Heart left ventricle (tissue), 16 donors: ENCODE data around the gene MAT1A. TPM values are rescaled to one million over a fixed set of nuclear protein-coding genes. Genes with fewer than 3 reads are reported as not detected.

Source experiments
- ATAC-seq, 4 donors: fragments of 200-7000 bp; cut with Tn5 transposase; one replicate each; pipeline ENCODE4 v1.9.1; 2020 to 2022; ENCODE audit warnings: moderate library complexity in 4 of 4, mild to moderate bottlenecking in 3 of 4, moderate number of reproducible peaks in 1 of 4
- DNase-seq, 5 donors: peaks; one replicate each; pipeline ENCODE4 v3.0.0-alpha.2; 2020
- H3K27ac ChIP-seq, 12 donors: fragments of 200-600 bp; sonication (generic) in 4 of 12; one replicate each; pipeline versions ENCODE4 v1.5.0 to v1.8.0; 2016 to 2022; ENCODE audit warnings: mild to moderate bottlenecking in 2 of 12
- H3K27me3 ChIP-seq, 9 donors: fragments of 200-600 bp; sonication (generic) in 2 of 9; one replicate each; pipeline versions ENCODE4 v1.5.1 to v1.8.0; 2016 to 2022; ENCODE audit warnings: mild to moderate bottlenecking in 3 of 9
- H3K36me3 ChIP-seq, 9 donors: fragments of 200-600 bp; sonication (generic) in 2 of 9; one replicate each; pipeline versions ENCODE4 v1.5.0 to v1.8.0; 2018 to 2022; ENCODE audit warnings: mild to moderate bottlenecking in 2 of 9
- H3K4me1 ChIP-seq, 12 donors: fragments of 200-600 bp; sonication (generic) in 4 of 12; one replicate each; pipeline versions ENCODE4 v1.5.0 to v1.8.0; 2016 to 2022; ENCODE audit warnings: mild to moderate bottlenecking in 3 of 12
- H3K4me3 ChIP-seq, 12 donors: fragments of 200-600 bp; sonication (generic) in 4 of 12; one replicate each; pipeline versions ENCODE4 v1.5.0 to v1.8.0; 2017 to 2022; ENCODE audit warnings: mild to moderate bottlenecking in 9 of 12, moderate library complexity in 4 of 12
- H3K9me3 ChIP-seq, 12 donors: fragments of 200-600 bp; sonication (generic) in 4 of 12; one replicate each; pipeline versions ENCODE4 v1.5.0 to v1.8.0; 2016 to 2022; ENCODE audit warnings: mild to moderate bottlenecking in 1 of 12
- POLR2A ChIP-seq, 2 donors: fragments of 450-650 bp; IDR thresholded peaks; one replicate each; pipeline ENCODE4 v1.6.1; 2017; ENCODE audit warnings: antibody characterized with exemption in 2 of 2, mild to moderate bottlenecking in 2 of 2, moderate library complexity in 2 of 2
- WGBS, 4 donors: extraction: QIAGEN DNeasy Blood & Tissue Kit in 2 of 4; methylation state at CpG; one replicate each; pipeline versions ENCODE4 v1.1.5 to v1.1.7; 2013 to 2018; 5-methylcytosine and 5-hydroxymethylcytosine counted together
- intact Hi-C, 10 donors: fragments of 100-400 bp; cut with DNase I; formaldehyde crosslinking; loops; one replicate each; pipeline versions ENCODE4 v1.11.1 to v1.14.2; 2022
- polyA plus RNA-seq, 2 donors: library from polyadenylated mRNA; stranded (reverse); fragments of 200-250 nt; gene quantifications; one replicate each; pipeline ENCODE4 v1.2.3, GENCODE V29; 2013
- total RNA-seq, 9 donors: library from RNA; depleted of rRNA in 2 of 9; stranded (reverse); fragments of >200 nt in 2 of 9; fragmentation: NEBNext Ultra II Directional in 3 of 9; extraction: Animal tissue kit (Norgen Biotek cat#: 25700) in 3 of 9; gene quantifications; one replicate each; pipeline versions ENCODE4 v1.1.0 to v1.2.4, GENCODE V29; 2016 to 2023
- TF ChIP-seq, protein P1 (sequence below), 12 donors: fragments of 200-600 bp; sonication (generic) in 4 of 12; IDR thresholded peaks; one replicate each; pipeline versions ENCODE4 v1.5.0 to v1.8.0; 2018 to 2022; ENCODE audit warnings: antibody characterized with exemption in 12 of 12, mild to moderate bottlenecking in 5 of 12
- donor health status: ischemic (EF 13 %, LVEDD 7.1; RV severe dilation, severe dysfunction).
- donor health status: healthy with polysubstance abuse.
- donor health status: DM: no; HTN: yes; CAD: no.
- donor health status: DM: no; HTN: no; CAD: no.
- donor health status: ischemic (EF 25% LVEDD 6.9; RV normal size, moderate dysfunction).
- donor health status: ischemic (EF 25% LVEDD 5.7; RV mildly dilated, moderate dysfunction).
- donor health status: healthy.
- donor health status: DM: yes; HTN: yes; CAD: no.
- donor health status: ischemic (EF 35%, LVEDD 5.7; RV mildly dilated, moderate dysfunction).
- donor health status: nonischemic (EF 11% LVEDD 7.7; RV severe dilation, severe dysfunction).
- donor health status: DM: yes; HTN: yes; CAD: no.
- donor health status: PGD.
- donor health status: ischemic (EF 29% LVEDD 5.4; RV normal size, mild dysfunction).
- donor health status: nonischemic (EF 23%, LVEDD 6.1; RV moderate dilation, normal function).

The MAT1A gene
- total and polyA plus RNA-seq, 11 donors: 0.07 to 1.1 (median 0.46) TPM; not detected in 7

DNA sequence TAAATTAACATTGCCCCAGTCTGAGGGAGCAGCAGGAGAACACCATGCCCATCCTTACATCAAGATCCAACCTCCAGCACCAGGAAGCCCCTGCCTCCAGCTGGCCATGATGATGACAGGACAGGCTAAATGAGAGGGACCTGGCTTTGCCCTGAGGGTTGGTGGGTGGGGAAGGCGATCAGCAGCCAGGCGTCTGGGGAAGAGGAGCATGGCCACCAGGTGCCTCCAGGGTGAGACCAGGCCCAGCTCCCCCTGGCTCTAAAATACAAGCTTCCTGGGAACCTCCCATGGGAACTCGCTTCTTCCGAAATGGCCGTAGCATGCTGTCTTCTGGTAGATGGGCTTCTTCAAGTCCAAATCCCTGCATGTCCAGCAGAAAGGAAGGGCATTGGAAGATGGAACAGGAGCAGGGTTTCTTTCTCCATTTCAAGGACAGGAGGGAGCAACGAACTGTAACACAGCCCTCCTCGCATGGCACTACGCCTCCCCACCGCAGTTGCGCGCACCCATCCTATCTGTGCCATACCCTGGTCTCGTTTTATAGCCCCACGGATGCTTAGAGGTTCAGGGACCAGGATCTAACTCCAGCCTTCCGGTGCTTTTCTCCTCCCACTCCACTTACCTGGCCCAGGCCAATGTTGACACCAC is 15.8 kb downstream of the MAT1A start:
- WGBS, 4 donors: 82 to 93% (median 89%) methylated on average over 14 of the region's 14 CpGs
- Histone ChIP-seq H3K27me3 (no peaks in the 10 kb centered on the region), H3K27ac (no peak overlapping the region), H3K36me3 (no peaks in the 10 kb centered on the region), H3K4me3 (no peak overlapping the region), H3K4me1 (peaks cover 0 to 13% (median 0%) of the 10 kb centered on the region in 12 donors), H3K9me3 (no peaks in the 10 kb centered on the region)
- TF ChIP-seq, protein P1, sequence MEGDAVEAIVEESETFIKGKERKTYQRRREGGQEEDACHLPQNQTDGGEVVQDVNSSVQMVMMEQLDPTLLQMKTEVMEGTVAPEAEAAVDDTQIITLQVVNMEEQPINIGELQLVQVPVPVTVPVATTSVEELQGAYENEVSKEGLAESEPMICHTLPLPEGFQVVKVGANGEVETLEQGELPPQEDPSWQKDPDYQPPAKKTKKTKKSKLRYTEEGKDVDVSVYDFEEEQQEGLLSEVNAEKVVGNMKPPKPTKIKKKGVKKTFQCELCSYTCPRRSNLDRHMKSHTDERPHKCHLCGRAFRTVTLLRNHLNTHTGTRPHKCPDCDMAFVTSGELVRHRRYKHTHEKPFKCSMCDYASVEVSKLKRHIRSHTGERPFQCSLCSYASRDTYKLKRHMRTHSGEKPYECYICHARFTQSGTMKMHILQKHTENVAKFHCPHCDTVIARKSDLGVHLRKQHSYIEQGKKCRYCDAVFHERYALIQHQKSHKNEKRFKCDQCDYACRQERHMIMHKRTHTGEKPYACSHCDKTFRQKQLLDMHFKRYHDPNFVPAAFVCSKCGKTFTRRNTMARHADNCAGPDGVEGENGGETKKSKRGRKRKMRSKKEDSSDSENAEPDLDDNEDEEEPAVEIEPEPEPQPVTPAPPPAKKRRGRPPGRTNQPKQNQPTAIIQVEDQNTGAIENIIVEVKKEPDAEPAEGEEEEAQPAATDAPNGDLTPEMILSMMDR (IDR thresholded peaks at IDR 0.05): no peak
- no peak for TF ChIP-seq POLR2A (IDR thresholded peaks at IDR 0.05)
- no peak for ATAC-seq
- intact Hi-C loops: no loop called here
- DNase-seq: no peak

DNA sequence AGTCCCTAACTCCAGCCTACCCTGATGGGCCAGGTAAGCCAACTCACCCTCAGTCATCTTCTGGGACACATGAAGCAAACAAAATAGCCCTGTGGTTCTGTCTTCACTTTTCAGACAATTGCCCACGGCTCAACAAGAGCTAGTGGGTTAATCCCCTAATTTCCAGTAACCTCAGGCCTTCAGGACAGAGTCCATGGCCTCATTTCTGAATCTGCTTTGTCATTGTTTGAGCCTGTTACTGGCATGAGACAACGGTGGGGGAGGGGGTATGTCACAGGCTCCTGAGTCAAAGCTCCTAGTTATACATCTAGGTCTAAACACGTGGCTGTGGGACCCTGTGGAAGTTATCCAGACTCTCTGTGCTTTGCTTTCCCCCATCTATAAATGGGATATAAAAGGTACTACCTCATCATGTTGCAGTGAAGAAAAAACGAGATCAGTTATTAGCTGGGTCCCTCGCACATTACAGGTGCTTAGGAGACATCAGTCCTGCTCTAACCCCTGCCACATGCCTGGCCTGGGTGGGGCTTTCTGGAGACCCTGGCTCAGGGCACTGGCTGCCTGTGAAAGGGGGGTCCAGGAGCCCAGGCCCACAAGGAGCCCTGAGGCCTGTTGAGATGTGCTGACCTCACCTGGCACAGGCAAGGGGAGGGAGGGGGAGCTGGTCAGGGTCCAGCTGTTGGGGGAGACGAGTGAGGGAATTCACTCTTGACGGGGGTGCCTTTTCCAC is 16.5 kb downstream of the MAT1A start:
- intact Hi-C loops: no loop called here
- TF ChIP-seq, protein P1 (IDR thresholded peaks at IDR 0.05): no peak
- no peak for TF ChIP-seq POLR2A (IDR thresholded peaks at IDR 0.05)
- H3K4me1 ChIP-seq: peaks cover 0 to 9% (median 0%) of the 10 kb centered on the region in 12 donors
- WGBS, 4 donors: 67 to 78% (median 77%) methylated on average over 7 of the region's 7 CpGs
- no peak overlapping the region for H3K27ac ChIP-seq
- H3K36me3 ChIP-seq: no peaks in the 10 kb centered on the region
- no peaks in the 10 kb centered on the region for H3K27me3 ChIP-seq
- H3K9me3 ChIP-seq: no peaks in the 10 kb centered on the region
- H3K4me3 ChIP-seq: no peak overlapping the region
- no peak for DNase-seq
- ATAC-seq: no peak

DNA sequence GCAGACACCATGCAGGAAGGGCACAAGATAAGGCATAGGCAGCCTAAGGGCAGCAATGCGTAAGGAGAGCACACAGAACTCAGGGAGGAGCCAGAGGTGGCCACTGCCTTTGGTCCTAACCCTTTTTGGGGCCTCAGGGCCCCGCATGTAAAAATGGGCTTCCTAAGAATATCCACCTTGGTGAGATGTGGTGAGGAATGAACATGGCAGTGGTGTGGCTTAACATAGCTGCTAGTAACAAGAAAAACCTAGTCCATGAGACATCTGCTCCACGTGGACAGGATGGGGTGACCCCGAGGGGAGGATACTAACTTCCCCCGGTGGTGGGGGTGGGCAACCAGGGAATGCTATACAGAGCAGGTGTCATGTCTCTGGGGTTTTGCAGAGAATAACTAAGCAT is 18.0 kb downstream of the MAT1A start:
- Histone ChIP-seq H3K4me3 (no peak overlapping the region), H3K27ac (no peak overlapping the region), H3K36me3 (no peaks in the 10 kb centered on the region), H3K4me1 (peaks cover 0 to under 1% (median 0%) of the 10 kb centered on the region in 12 donors), H3K27me3 (no peaks in the 10 kb centered on the region), H3K9me3 (no peaks in the 10 kb centered on the region)
- intact Hi-C loops: no loop called here
- WGBS, 4 donors: 54 to 76% (median 73%) methylated on average over 5 of the region's 5 CpGs
- ATAC-seq: no peak
- TF ChIP-seq, protein P1 (IDR thresholded peaks at IDR 0.05): no peak
- TF ChIP-seq POLR2A (IDR thresholded peaks at IDR 0.05): no peak
- DNase-seq: no peak

DNA sequence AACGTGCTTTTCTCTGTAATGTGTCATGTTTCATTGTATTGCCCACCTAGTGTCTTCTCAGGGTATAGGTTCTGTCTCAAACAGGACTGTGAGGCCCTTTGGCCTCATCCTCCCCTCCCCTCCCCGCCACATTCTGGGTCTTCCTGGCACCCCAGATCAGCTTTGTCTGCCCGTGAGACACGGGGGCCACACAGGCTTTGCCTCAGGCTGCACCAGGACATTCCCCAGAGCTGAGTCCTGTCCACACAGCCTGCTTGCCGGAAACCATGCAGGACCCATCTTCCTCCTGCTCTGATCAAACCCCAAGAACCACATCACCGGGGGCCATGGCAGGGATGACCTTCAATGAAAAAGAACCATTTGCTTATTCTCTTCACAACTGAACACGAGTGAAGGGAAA is 18.6 kb downstream of the MAT1A start:
- H3K27ac ChIP-seq: no peak overlapping the region
- H3K4me1 ChIP-seq: peaks cover 0 to 6% (median 0%) of the 10 kb centered on the region in 12 donors
- DNase-seq (no peak), ATAC-seq (no peak)
- 89 to 98% (median 94%) methylated on average over 7 of the region's 7 CpGs for WGBS, 4 donors
- no peak overlapping the region for H3K4me3 ChIP-seq
- TF ChIP-seq POLR2A (IDR thresholded peaks at IDR 0.05): no peak
- TF ChIP-seq, protein P1 (IDR thresholded peaks at IDR 0.05): no peak
- H3K27me3 ChIP-seq: no peaks in the 10 kb centered on the region
- H3K9me3 ChIP-seq: no peaks in the 10 kb centered on the region
- no peaks in the 10 kb centered on the region for H3K36me3 ChIP-seq
- intact Hi-C loops: no loop called here
